HCT116 (cell line): ENCODE results near the gene CAPN5. TPM values are rescaled to one million over a fixed set of nuclear protein-coding genes. Genes with fewer than 3 reads are reported as not detected.

Source experiments
- ATAC-seq: fragments of 200-7000 bp; cut with Tn5 transposase; 2 replicates; pipeline ENCODE4 v1.9.1; 2020; ENCODE audit warnings: mild to moderate bottlenecking, moderate library complexity
- BruUV-seq: library from RNA; stranded (reverse); fragments of 400-500 nt; replicated peaks from 2 replicates; lab custom pipeline; 2021; lab: Mats Ljungman, UMichigan
- CTCF ChIA-PET: fragments of 300-600 bp; sonication (Branson Sonifier 250); formaldehyde crosslinking; loops from one replicate; lab custom pipeline; 2021; ENCODE audit warnings: antibody characterized with exemption; lab: Charles Lee
- POLR2A ChIA-PET: fragments of 300-600, 350-600 bp; sonication (Branson Sonifier 250); formaldehyde crosslinking; loops from one replicate; lab custom pipeline; 2021; ENCODE audit warnings: antibody characterized with exemption; lab: Charles Lee
- RAD21 ChIA-PET, 2 experiments: fragments of 300-600 bp; sonication (Branson Sonifier 250); formaldehyde crosslinking; loops; one replicate each; lab custom pipeline; 2023; ENCODE audit warnings: low total read pairs in 2 of 2; ENCODE audit not compliant: uncharacterized antibody in 2 of 2, unreplicated experiment in 2 of 2, low non-redundant PET in 1 of 2; lab: Charles Lee
- DNase-seq: peaks from one replicate; pipeline ENCODE4 v3.0.0-alpha.2; 2010; ENCODE audit warnings: low read depth, low spot score
- H2AFZ ChIP-seq: fragments of 200-600 bp; shearing (Covaris generic), sonication (generic); 2 replicates; pipeline ENCODE4 v1.6.1; 2017; ENCODE audit warnings: low read depth, mixed run types, mixed read lengths, antibody characterized with exemption, low read length; ENCODE audit not compliant: poor library complexity, severe bottlenecking
- H3K27ac ChIP-seq: 2 replicates; pipeline ENCODE4 v1.5.1; 2012; ENCODE audit warnings: low read depth, low read length
- H3K27me3 ChIP-seq: fragments of 200-600 bp; sonication (generic); 2 replicates; pipeline ENCODE4 v1.6.1; 2016; ENCODE audit warnings: mixed run types, low read length, mixed read lengths; ENCODE audit not compliant: insufficient read depth
- H3K36me3 ChIP-seq, 2 experiments: fragments of 200-500 bp in 1 of 2; fragments of 200-600 bp in 1 of 2; sonication (Bioruptor generic) in 1 of 2; sonication (generic) in 1 of 2; 2 replicates each; pipeline versions ENCODE4 v1.5.1 to v1.6.1; 2014 to 2016; ENCODE audit warnings: low read length in 2 of 2, inconsistent platforms in 1 of 2, mixed read lengths in 1 of 2, mixed run types in 1 of 2; ENCODE audit not compliant: insufficient read depth in 2 of 2, control insufficient read depth in 1 of 2
- H3K4me1 ChIP-seq, 2 experiments: fragments of 200-600 bp in 1 of 2; sonication (generic) in 1 of 2; 2 replicates each; pipeline versions ENCODE4 v1.5.1 to v1.6.1; 2012 to 2017; ENCODE audit warnings: low read length in 2 of 2, inconsistent platforms in 1 of 2, mild to moderate bottlenecking in 1 of 2, mixed read lengths in 1 of 2, mixed run types in 1 of 2, moderate library complexity in 1 of 2; ENCODE audit not compliant: insufficient read depth in 2 of 2, control insufficient read depth in 1 of 2
- H3K4me2 ChIP-seq: fragments of 200-600 bp; sonication (generic); 2 replicates; pipeline ENCODE4 v1.6.1; 2017; ENCODE audit warnings: mixed run types, low read length, mixed read lengths
- H3K4me3 ChIP-seq, 2 experiments: fragments of 200-600 bp in 1 of 2; sonication (generic) in 1 of 2; replicated peaks in 1 of 2; 2 replicates each; pipeline ENCODE4 v1.5.1; 2011 to 2016; ENCODE audit warnings: low read length in 2 of 2, control low read depth in 1 of 2, low read depth in 1 of 2, mild to moderate bottlenecking in 1 of 2, mixed read lengths in 1 of 2, mixed run types in 1 of 2
- H3K79me2 ChIP-seq: fragments of 200-600 bp; sonication (generic); 2 replicates; pipeline ENCODE4 v1.6.1; 2017; ENCODE audit warnings: mild to moderate bottlenecking, mixed run types, low read length, moderate library complexity, mixed read lengths; ENCODE audit not compliant: insufficient read depth
- H3K9ac ChIP-seq: fragments of 200-600 bp; sonication (generic); 2 replicates; pipeline ENCODE4 v1.6.1; 2016; ENCODE audit warnings: low read length, mixed read lengths
- H3K9me2 ChIP-seq: fragments of 200-600 bp; sonication (generic), shearing (Covaris generic); 2 replicates; pipeline ENCODE4 v1.6.1; 2017; ENCODE audit warnings: mixed run types, mild to moderate bottlenecking, moderate library complexity; ENCODE audit not compliant: insufficient read depth
- H3K9me3 ChIP-seq, 2 experiments: fragments of 200-500 bp in 1 of 2; fragments of 200-600 bp in 1 of 2; sonication (Bioruptor generic) in 1 of 2; sonication (generic) in 1 of 2; 2 replicates each; pipeline ENCODE4 v1.6.1; 2014 to 2017; ENCODE audit warnings: low read length in 2 of 2, mixed read lengths in 2 of 2, inconsistent platforms in 1 of 2, low read depth in 1 of 2, mild to moderate bottlenecking in 1 of 2, mixed run types in 1 of 2, moderate library complexity in 1 of 2; ENCODE audit not compliant: control insufficient read depth in 1 of 2, insufficient read depth in 1 of 2
- H4K20me1 ChIP-seq: fragments of 200-600 bp; sonication (generic), shearing (Covaris generic); 2 replicates; pipeline ENCODE4 v1.6.1; 2017; ENCODE audit warnings: mixed run types, mild to moderate bottlenecking, moderate library complexity; ENCODE audit not compliant: insufficient read depth
- ELF1 ChIP-seq: IDR thresholded peaks from 2 replicates; pipeline ENCODE4 v1.6.1; 2012; ENCODE audit warnings: low read depth, borderline replicate concordance
- EZH2 ChIP-seq: fragments of 200-600 bp; sonication (generic); IDR thresholded peaks from 2 replicates; pipeline ENCODE4 v1.6.1; 2017; ENCODE audit warnings: antibody characterized with exemption, mixed run types
- EZH2phosphoT487 ChIP-seq: fragments of 200-600 bp; IDR thresholded peaks from 2 replicates; pipeline ENCODE4 v1.6.1; 2018; ENCODE audit warnings: antibody characterized with exemption, borderline replicate concordance
- FOSL1 ChIP-seq: IDR thresholded peaks from 2 replicates; pipeline ENCODE4 v1.6.1; 2012; ENCODE audit warnings: low read depth
- JUND ChIP-seq: IDR thresholded peaks from 2 replicates; pipeline ENCODE4 v1.6.1; 2012
- POLR2AphosphoS5 ChIP-seq: IDR thresholded peaks from 2 replicates; pipeline ENCODE4 v1.6.1; 2011; ENCODE audit warnings: mild to moderate bottlenecking, low read depth, low read length, moderate library complexity
- SIN3A ChIP-seq: IDR thresholded peaks from 2 replicates; pipeline ENCODE4 v1.6.1; 2012; ENCODE audit warnings: low read depth
- TCF7L2 ChIP-seq: IDR thresholded peaks from 2 replicates; pipeline ENCODE4 v1.7.0; 2011; ENCODE audit warnings: borderline replicate concordance, inconsistent platforms; ENCODE audit not compliant: insufficient read depth, insufficient read length; ENCODE audit errors: extremely low read depth
- YY1 ChIP-seq: IDR thresholded peaks from 2 replicates; pipeline ENCODE4 v1.6.1; 2011; ENCODE audit warnings: low read length, low read depth, moderate library complexity, mild to moderate bottlenecking; ENCODE audit not compliant: insufficient replicate concordance; ENCODE audit errors: extremely low read depth
- ZFX ChIP-seq: fragments of 450-650 bp; IDR thresholded peaks from 2 replicates; pipeline ENCODE4 v1.6.1; 2017
- intact Hi-C: fragments of 100-400 bp; cut with micrococcal nuclease; formaldehyde crosslinking; loops from 2 replicates; pipeline ENCODE4 v1.10.0; 2022
- total RNA-seq: library from RNA; stranded (reverse); gene quantifications from one replicate; pipeline ENCODE4 v1.2.1, GENCODE V29; 2021; ENCODE audit not compliant: unreplicated experiment
- TF ChIP-seq, protein P1 (sequence below): IDR thresholded peaks from 2 replicates; pipeline ENCODE4 v1.6.1; 2012
- TF ChIP-seq, protein P2 (sequence below): IDR thresholded peaks from 2 replicates; pipeline ENCODE4 v1.6.1; 2012
- TF ChIP-seq, protein P3 (sequence below), 3 experiments: fragments of 200-600 bp in 1 of 3; sonication (generic) in 1 of 3; IDR thresholded peaks in 2 of 3; conservative IDR thresholded peaks in 1 of 3; 2 replicates each; pipeline ENCODE4 v1.5.1; 2012 to 2017; ENCODE audit warnings: low read depth in 2 of 3, low read length in 2 of 3, antibody characterized with exemption in 1 of 3, borderline replicate concordance in 1 of 3, control low read depth in 1 of 3, mild to moderate bottlenecking in 1 of 3, mixed read lengths in 1 of 3, mixed run types in 1 of 3, moderate library complexity in 1 of 3; ENCODE audit not compliant: insufficient read depth in 1 of 3

The CAPN5 gene
- total RNA-seq, 1 experiment from 2014 or later, result 8.6 TPM

DNA sequence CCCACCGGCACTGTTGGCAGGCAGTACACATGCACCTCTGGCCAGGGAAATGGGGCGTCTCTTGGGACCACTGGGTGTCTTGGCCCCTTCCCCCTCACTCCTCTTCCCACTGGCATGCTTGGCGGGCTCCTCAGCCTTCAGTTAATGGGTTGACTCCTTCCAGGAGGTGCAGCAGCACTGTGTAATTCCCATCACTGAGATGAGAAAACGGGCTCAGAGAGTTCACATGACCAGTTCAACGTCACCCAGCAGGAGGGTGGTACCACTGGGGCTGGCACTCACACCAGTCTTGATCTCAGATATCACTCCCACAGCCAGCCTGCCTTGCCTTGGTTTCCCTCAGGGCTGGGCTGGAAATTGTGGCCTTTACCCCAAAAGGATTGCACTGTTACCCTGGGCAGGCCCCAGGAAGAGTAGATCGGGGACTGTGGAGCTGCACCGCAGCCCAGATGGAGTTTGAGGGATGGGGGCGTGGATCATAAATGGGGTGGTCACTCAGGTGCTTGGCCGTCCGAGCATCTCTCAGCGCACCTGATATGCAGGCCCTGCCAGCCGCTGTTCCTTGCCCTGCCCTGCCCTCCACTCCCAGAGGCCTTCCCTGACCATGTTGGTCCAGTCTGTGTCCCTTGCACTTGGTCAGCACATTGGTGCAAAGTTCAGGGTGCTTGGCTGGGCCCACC lies 16.9 kb downstream of the CAPN5 start:
- POLR2A ChIA-PET, result no interaction called here
- CTCF ChIA-PET, result no interaction called here

More for the DNA sequence above, 16.9 kb downstream of the CAPN5 start:
- no peak overlapping the region for H3K4me3 ChIP-seq
- TF ChIP-seq FOSL1, result no peak
- no peak for TF ChIP-seq POLR2AphosphoS5
- TF ChIP-seq EZH2, result no peak
- no peak for TF ChIP-seq YY1
- no peak for TF ChIP-seq TCF7L2
- no peak for TF ChIP-seq ELF1
- no peak for TF ChIP-seq JUND
- TF ChIP-seq, protein P1, sequence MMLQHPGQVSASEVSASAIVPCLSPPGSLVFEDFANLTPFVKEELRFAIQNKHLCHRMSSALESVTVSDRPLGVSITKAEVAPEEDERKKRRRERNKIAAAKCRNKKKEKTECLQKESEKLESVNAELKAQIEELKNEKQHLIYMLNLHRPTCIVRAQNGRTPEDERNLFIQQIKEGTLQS, result no peak
- TF ChIP-seq, protein P2, sequence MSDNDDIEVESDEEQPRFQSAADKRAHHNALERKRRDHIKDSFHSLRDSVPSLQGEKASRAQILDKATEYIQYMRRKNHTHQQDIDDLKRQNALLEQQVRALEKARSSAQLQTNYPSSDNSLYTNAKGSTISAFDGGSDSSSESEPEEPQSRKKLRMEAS, result no peak
- TF ChIP-seq EZH2phosphoT487, result no peak
- no peak for TF ChIP-seq SIN3A
- TF ChIP-seq ZFX, result no peak
- TF ChIP-seq, protein P3, sequence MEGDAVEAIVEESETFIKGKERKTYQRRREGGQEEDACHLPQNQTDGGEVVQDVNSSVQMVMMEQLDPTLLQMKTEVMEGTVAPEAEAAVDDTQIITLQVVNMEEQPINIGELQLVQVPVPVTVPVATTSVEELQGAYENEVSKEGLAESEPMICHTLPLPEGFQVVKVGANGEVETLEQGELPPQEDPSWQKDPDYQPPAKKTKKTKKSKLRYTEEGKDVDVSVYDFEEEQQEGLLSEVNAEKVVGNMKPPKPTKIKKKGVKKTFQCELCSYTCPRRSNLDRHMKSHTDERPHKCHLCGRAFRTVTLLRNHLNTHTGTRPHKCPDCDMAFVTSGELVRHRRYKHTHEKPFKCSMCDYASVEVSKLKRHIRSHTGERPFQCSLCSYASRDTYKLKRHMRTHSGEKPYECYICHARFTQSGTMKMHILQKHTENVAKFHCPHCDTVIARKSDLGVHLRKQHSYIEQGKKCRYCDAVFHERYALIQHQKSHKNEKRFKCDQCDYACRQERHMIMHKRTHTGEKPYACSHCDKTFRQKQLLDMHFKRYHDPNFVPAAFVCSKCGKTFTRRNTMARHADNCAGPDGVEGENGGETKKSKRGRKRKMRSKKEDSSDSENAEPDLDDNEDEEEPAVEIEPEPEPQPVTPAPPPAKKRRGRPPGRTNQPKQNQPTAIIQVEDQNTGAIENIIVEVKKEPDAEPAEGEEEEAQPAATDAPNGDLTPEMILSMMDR (IDR thresholded peaks at IDR 0.05 in 2 of 3, conservative IDR thresholded peaks at IDR 0.05 in 1 of 3; ENCODE audit: borderline replicate concordance in 1 of 3, insufficient read depth in 1 of 3, low read depth in 2 of 3, low read length in 2 of 3), result no peak
- TF ChIP-seq, all 23 proteins: peak for 0
- intact Hi-C loops, result no loop called here
- H3K9ac ChIP-seq, result no peak overlapping the region
- no peak overlapping the region for H2AFZ ChIP-seq
- no peaks in the 10 kb centered on the region for H3K9me3 ChIP-seq
- H3K9me2 ChIP-seq, result no peaks in the 10 kb centered on the region
- H3K4me2 ChIP-seq, result no peak overlapping the region
- no TSS peak for BruUV-seq
- no peaks in the 10 kb centered on the region for H3K36me3 ChIP-seq
- ATAC-seq, result no peak
- H3K27me3 ChIP-seq, result no peaks in the 10 kb centered on the region
- no peak for DNase-seq
- H3K4me1 ChIP-seq, result 0 out of 4 replicates have a peak, but pooled peaks cover 0 to 2% of the 10 kb centered on the region in 2 experiments
- RAD21 ChIA-PET, result no interaction called here
- no peak overlapping the region for H3K27ac ChIP-seq
- H4K20me1 ChIP-seq, result no peaks in the 10 kb centered on the region
- H3K79me2 ChIP-seq, result no peaks in the 10 kb centered on the region
